OCI-LY1 (cell line): ENCODE measurements around the gene CCDC60.

Experiments
- H2AFZ ChIP-seq: fragments of 200-600 bp; sonication (generic), shearing (Covaris generic); 2 replicates; pipeline ENCODE4 v1.6.0; 2014; ENCODE audit warnings: antibody characterized with exemption, mild to moderate bottlenecking, low read length
- H3F3A ChIP-seq: fragments of 200-600 bp; sonication (generic), shearing (Covaris generic); 2 replicates; pipeline ENCODE4 v1.6.0; 2014; ENCODE audit warnings: mild to moderate bottlenecking, antibody characterized with exemption, low read length, moderate library complexity; ENCODE audit not compliant: insufficient read depth
- H3K27ac ChIP-seq: fragments of 200-600 bp; sonication (generic); 2 replicates; pipeline ENCODE4 v1.5.1; 2014; ENCODE audit warnings: low read length, mixed run types, mild to moderate bottlenecking, low read depth; ENCODE audit not compliant: poor library complexity, severe bottlenecking
- H3K27me3 ChIP-seq: fragments of 200-600 bp; sonication (generic); 2 replicates; pipeline ENCODE4 v1.6.0; 2014; ENCODE audit warnings: antibody characterized with exemption, mild to moderate bottlenecking, low read length, moderate library complexity; ENCODE audit not compliant: insufficient read depth
- H3K36me3 ChIP-seq: fragments of 200-600 bp; sonication (generic); 2 replicates; pipeline ENCODE4 v1.6.1; 2014; ENCODE audit warnings: mild to moderate bottlenecking, antibody characterized with exemption, low read length, moderate library complexity, mixed read lengths; ENCODE audit not compliant: insufficient read depth
- H3K4me1 ChIP-seq: fragments of 200-600 bp; sonication (generic); 2 replicates; pipeline ENCODE4 v1.5.1; 2014; ENCODE audit warnings: mild to moderate bottlenecking, low read length, moderate library complexity; ENCODE audit not compliant: insufficient read depth, severe bottlenecking
- H3K4me2 ChIP-seq: fragments of 200-600 bp; sonication (generic), shearing (Covaris generic); 2 replicates; pipeline ENCODE4 v1.6.1; 2014; ENCODE audit warnings: low read length
- H3K4me3 ChIP-seq: fragments of 200-600 bp; sonication (generic); 2 replicates; pipeline ENCODE4 v1.5.1; 2014; ENCODE audit warnings: low read length, low read depth, mild to moderate bottlenecking, mixed read lengths; ENCODE audit not compliant: poor library complexity, severe bottlenecking
- H3K79me2 ChIP-seq: fragments of 200-600 bp; shearing (Covaris generic); 2 replicates; pipeline ENCODE4 v1.6.1; 2016; ENCODE audit warnings: mixed run types, low read length, mixed read lengths; ENCODE audit not compliant: insufficient read depth
- H3K9ac ChIP-seq: fragments of 200-600 bp; sonication (generic), shearing (Covaris generic); 2 replicates; pipeline ENCODE4 v1.6.1; 2014; ENCODE audit warnings: mild to moderate bottlenecking, low read length, mixed read lengths
- H3K9me2 ChIP-seq: fragments of 200-600 bp; sonication (generic), shearing (Covaris generic); 2 replicates; pipeline ENCODE4 v1.6.1; 2014; ENCODE audit warnings: low read depth, mild to moderate bottlenecking, low read length, mixed read lengths
- H3K9me3 ChIP-seq: fragments of 200-600 bp; shearing (Covaris generic); 2 replicates; pipeline ENCODE4 v1.6.1; 2014; ENCODE audit warnings: low read length, mixed read lengths
- H4K20me1 ChIP-seq: fragments of 200-600 bp; sonication (generic), shearing (Covaris generic); 2 replicates; pipeline ENCODE4 v1.6.0; 2016; ENCODE audit warnings: mild to moderate bottlenecking, low read length; ENCODE audit not compliant: insufficient read depth
- CTCF ChIP-seq: fragments of 200-600 bp; sonication (generic), shearing (Covaris generic); IDR thresholded peaks from 2 replicates; pipeline ENCODE4 v1.5.1; 2017; ENCODE audit warnings: mild to moderate bottlenecking, antibody characterized with exemption, low read length, moderate library complexity, mixed read lengths
- EZH2 ChIP-seq: fragments of 200-600 bp; sonication (generic), shearing (Covaris generic); IDR thresholded peaks from 2 replicates; pipeline ENCODE4 v1.8.0; 2017; ENCODE audit warnings: borderline replicate concordance, mixed run types, mild to moderate bottlenecking, antibody characterized with exemption, low read length, moderate library complexity, mixed read lengths

CCDC60 gene

GRCh38 chr12:119378903-119379302 lies 44.4 kb downstream of the CCDC60 start:
- Histone ChIP-seq H3K4me2 (no peak overlapping the region), H3K27me3 (no peaks in the 10 kb centered on the region)

GRCh38 chr12:119381471-119382235 lies 47.1 kb downstream of the CCDC60 start:
- Histone ChIP-seq H3K36me3 (no peaks in the 10 kb centered on the region), H3K27me3 (no peaks in the 10 kb centered on the region), H3K4me1 (no peaks in the 10 kb centered on the region), H3K9me2 (no peaks in the 10 kb centered on the region), H2AFZ (no peak overlapping the region), H3K4me2 (no peak overlapping the region), H3K27ac (no peak overlapping the region), H4K20me1 (no peaks in the 10 kb centered on the region), H3K79me2 (no peaks in the 10 kb centered on the region), H3K4me3 (no peak overlapping the region), H3K9me3 (no peaks in the 10 kb centered on the region), H3F3A (no peaks in the 10 kb centered on the region), H3K9ac (no peak overlapping the region)
- no peak for TF ChIP-seq CTCF
- no peak for TF ChIP-seq EZH2

More at GRCh38 chr12:119378903-119379302, 44.4 kb downstream of the CCDC60 start:
- H3K9ac ChIP-seq, result no peak overlapping the region
- H3K9me3 ChIP-seq, result no peaks in the 10 kb centered on the region
- H3K36me3 ChIP-seq, result no peaks in the 10 kb centered on the region
- H3K79me2 ChIP-seq, result no peaks in the 10 kb centered on the region
- H3K4me1 ChIP-seq, result no peaks in the 10 kb centered on the region
- no peaks in the 10 kb centered on the region for H4K20me1 ChIP-seq
- H3F3A ChIP-seq, result no peaks in the 10 kb centered on the region
- H3K27ac ChIP-seq, result no peak overlapping the region
- TF ChIP-seq CTCF (no peak), EZH2 (no peak)
- H3K9me2 ChIP-seq, result no peaks in the 10 kb centered on the region
- H2AFZ ChIP-seq, result no peak overlapping the region
- H3K4me3 ChIP-seq, result no peak overlapping the region

GRCh38 chr12:119383206-119383605 lies 48.7 kb downstream of the CCDC60 start:
- Histone ChIP-seq H3K9me2 (no peaks in the 10 kb centered on the region), H2AFZ (no peak overlapping the region), H3K36me3 (no peaks in the 10 kb centered on the region), H3K4me2 (no peak overlapping the region), H3K4me1 (no peaks in the 10 kb centered on the region), H3K9ac (no peak overlapping the region), H4K20me1 (no peaks in the 10 kb centered on the region), H3K9me3 (no peaks in the 10 kb centered on the region), H3K27me3 (no peaks in the 10 kb centered on the region), H3K27ac (no peak overlapping the region), H3F3A (no peaks in the 10 kb centered on the region), H3K4me3 (no peak overlapping the region), H3K79me2 (no peaks in the 10 kb centered on the region)
- TF ChIP-seq EZH2 (no peak), CTCF (no peak)
